GM21390 (cell line): ENCODE data around the gene ZBTB7C.

ENCODE experiments used
- ATAC-seq: cut with Tn5 transposase; IDR thresholded peaks from one replicate; pipeline ENCODE4 v1.9.1; 2021; ENCODE audit not compliant: unreplicated experiment

ZBTB7C gene

GRCh38 chr18:48326901-48327675, 82.1 kb downstream of the ZBTB7C start:
- ATAC-seq, result no peak

GRCh38 chr18:48325115-48325665, 84.0 kb downstream of the ZBTB7C start:
- ATAC-seq, result no peak

GRCh38 chr18:48324651-48325050, 84.5 kb downstream of the ZBTB7C start:
- ATAC-seq, result no peak

GRCh38 chr18:48323151-48323550, 86.0 kb downstream of the ZBTB7C start:
- ATAC-seq, result no peak

- no peak for ATAC-seq
Measured at GRCh38 chr18:48321536-48321935, 87.6 kb downstream of the ZBTB7C start.

- no peak for ATAC-seq
Measured at GRCh38 chr18:48321121-48321520, 88.1 kb downstream of the ZBTB7C start.

- ATAC-seq, result no peak
Measured at GRCh38 chr18:48320639-48320945, 88.6 kb downstream of the ZBTB7C start.

- ATAC-seq, result no peak
Measured at GRCh38 chr18:48319801-48320638, 89.2 kb downstream of the ZBTB7C start.

GRCh38 chr18:48318436-48318835, 90.7 kb downstream of the ZBTB7C start:
- ATAC-seq, result no peak

- no peak for ATAC-seq
Measured at GRCh38 chr18:48317781-48318381, 91.3 kb downstream of the ZBTB7C start.

- ATAC-seq, result no peak
Measured at GRCh38 chr18:48316177-48316576, 93.0 kb downstream of the ZBTB7C start.

GRCh38 chr18:48314690-48315089, 94.5 kb downstream of the ZBTB7C start:
- ATAC-seq, result no peak

GRCh38 chr18:48313792-48314191, 95.4 kb downstream of the ZBTB7C start:
- no peak for ATAC-seq

GRCh38 chr18:48312066-48312465, 97.1 kb downstream of the ZBTB7C start:
- no peak for ATAC-seq

- ATAC-seq, result no peak
Measured at GRCh38 chr18:48310999-48311398, 98.2 kb downstream of the ZBTB7C start.

- ATAC-seq, result no peak
Measured at GRCh38 chr18:48310353-48310752, 98.8 kb downstream of the ZBTB7C start.

GRCh38 chr18:48308755-48309575, 100.2 kb downstream of the ZBTB7C start:
- no peak for ATAC-seq

- ATAC-seq, result no peak
Measured at GRCh38 chr18:48308027-48308635, 101.1 kb downstream of the ZBTB7C start.

- ATAC-seq, result no peak
Measured at GRCh38 chr18:48306838-48307237, 102.3 kb downstream of the ZBTB7C start.

GRCh38 chr18:48304906-48305693, 104.1 kb downstream of the ZBTB7C start:
- ATAC-seq, result no peak
